ENCODE measurements around the gene IGSF9B. TPM values are rescaled to one million over a fixed set of nuclear protein-coding genes. Genes with fewer than 3 reads are reported as not detected.

The IGSF9B gene
- total RNA-seq, 1 donor from 2014 or later: 41.7 TPM

- ATAC-seq (no peak), DNase-seq (ENCODE audit: missing footprints) (peak; percentile 44)
- intact Hi-C loops (cut with DNase I): loop anchor here (2.0 kb wide), 1 partner anchor 29 kb away; the partner anchor contains the start of gene IGSF9B
Observed at GRCh38 chr11:133985981-133986944, 29.5 kb upstream of the IGSF9B start.

DNA sequence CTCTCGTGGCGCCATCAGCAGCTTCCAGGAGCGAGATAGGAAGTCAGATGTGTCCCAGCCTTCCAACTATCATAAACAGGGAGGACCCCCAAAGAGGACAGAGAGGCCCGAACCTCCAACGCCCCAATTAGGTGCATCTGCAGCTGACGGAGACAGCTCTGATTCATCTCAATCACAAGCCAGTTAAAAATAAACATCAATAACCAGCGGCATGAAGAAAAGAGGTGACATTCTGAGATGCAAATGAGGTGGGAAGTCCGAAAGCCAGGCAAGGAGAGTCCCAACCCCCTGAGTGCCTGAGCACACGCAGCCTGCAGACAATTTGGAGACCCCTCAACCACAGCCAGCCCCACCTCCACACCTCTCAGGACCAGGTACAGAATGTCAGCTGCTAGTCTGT, 28.1 kb upstream of the IGSF9B start:
- no peak for ATAC-seq
- intact Hi-C loops (cut with DNase I): loop anchor here (2.0 kb wide), 1 partner anchor 28 kb away; the partner anchor contains the start of gene IGSF9B

GRCh38 chr11:133983660-133984316, 27.0 kb upstream of the IGSF9B start:
- peak; percentile 41 for DNase-seq (ENCODE audit: missing footprints)
- intact Hi-C loops (cut with DNase I): loop anchor here (2.0 kb wide), 1 partner anchor 27 kb away; the partner anchor contains the start of gene IGSF9B
- ATAC-seq: no peak

More for the DNA sequence above, 28.1 kb upstream of the IGSF9B start:
- DNase-seq (ENCODE audit: missing footprints): peak; percentile 9

GRCh38 chr11:133982876-133983275, 26.1 kb upstream of the IGSF9B start:
- no peak for ATAC-seq
- intact Hi-C loops (cut with DNase I): no loop called here

GRCh38 chr11:133982151-133982550, 25.4 kb upstream of the IGSF9B start:
- DNase-seq (ENCODE audit: missing footprints) (peak; percentile 26), ATAC-seq (no peak)
- intact Hi-C loops (cut with DNase I): no loop called here

More at GRCh38 chr11:133982876-133983275, 26.1 kb upstream of the IGSF9B start:
- DNase-seq (ENCODE audit: missing footprints): peak; percentile 43

DNA sequence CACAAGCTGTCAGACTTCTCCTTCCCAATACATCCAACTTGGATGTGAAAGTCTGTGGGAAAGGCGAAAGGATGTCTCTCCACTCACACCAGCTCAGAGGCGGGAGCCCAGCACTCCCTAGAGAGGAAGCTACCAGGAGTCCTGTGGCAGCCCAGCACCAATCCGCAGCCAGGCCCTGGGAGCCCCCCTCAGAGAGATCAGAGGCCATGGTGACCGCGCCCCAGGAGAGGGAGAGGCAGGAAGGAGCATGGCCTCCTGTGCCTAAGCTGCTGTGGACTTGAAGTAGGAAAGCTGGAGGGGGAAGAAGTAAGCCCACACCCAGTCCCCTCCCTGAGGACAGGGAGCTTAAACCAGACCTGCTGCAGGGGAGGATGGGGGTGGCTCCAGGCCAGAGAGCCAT, 24.4 kb upstream of the IGSF9B start:
- DNase-seq (ENCODE audit: missing footprints) (peak; percentile 74), ATAC-seq (no peak)
- intact Hi-C loops (cut with DNase I): no loop called here

GRCh38 chr11:133980665-133981064, 23.9 kb upstream of the IGSF9B start:
- peak; percentile 9 for DNase-seq (ENCODE audit: missing footprints)
- intact Hi-C loops (cut with DNase I): no loop called here
- ATAC-seq: no peak

GRCh38 chr11:133978794-133979193, 22.0 kb upstream of the IGSF9B start:
- peak; percentile 23 for DNase-seq (ENCODE audit: missing footprints)
- ATAC-seq: no peak
- intact Hi-C loops (cut with DNase I): no loop called here

GRCh38 chr11:133977067-133977677, 20.4 kb upstream of the IGSF9B start:
- no peak for ATAC-seq
- intact Hi-C loops (cut with DNase I): no loop called here
- DNase-seq (ENCODE audit: missing footprints): peak; percentile 21

DNA sequence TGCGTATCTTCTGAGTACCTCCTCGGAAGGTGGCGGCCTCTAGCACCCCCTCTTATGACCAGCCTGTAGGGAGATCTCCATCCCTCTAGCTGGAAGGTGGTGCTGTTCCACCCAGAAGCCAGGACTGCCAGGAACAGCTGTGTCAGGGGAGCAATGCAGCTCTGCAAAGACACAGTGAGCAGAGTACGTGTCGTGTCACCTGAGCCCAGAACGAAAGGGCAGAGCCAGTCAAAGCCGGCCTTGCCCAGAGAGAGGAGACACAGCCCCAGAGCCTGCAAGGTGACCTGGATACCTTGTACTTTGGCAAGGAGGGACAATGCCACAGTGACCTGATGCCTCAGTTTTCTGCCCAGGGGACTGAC, 18.7 kb upstream of the IGSF9B start:
- intact Hi-C loops (cut with DNase I): no loop called here
- no peak for ATAC-seq

GRCh38 chr11:133974836-133975487, 18.2 kb upstream of the IGSF9B start:
- DNase-seq (ENCODE audit: missing footprints) (peak; percentile 23), ATAC-seq (no peak)
- intact Hi-C loops (cut with DNase I): no loop called here

More for the DNA sequence above, 18.7 kb upstream of the IGSF9B start:
- no peak for DNase-seq (ENCODE audit: missing footprints)

- ATAC-seq (no peak), DNase-seq (ENCODE audit: missing footprints) (peak; percentile 67)
- intact Hi-C loops (cut with DNase I): no loop called here
Observed at GRCh38 chr11:133971881-133972280, 15.1 kb upstream of the IGSF9B start.

DNA sequence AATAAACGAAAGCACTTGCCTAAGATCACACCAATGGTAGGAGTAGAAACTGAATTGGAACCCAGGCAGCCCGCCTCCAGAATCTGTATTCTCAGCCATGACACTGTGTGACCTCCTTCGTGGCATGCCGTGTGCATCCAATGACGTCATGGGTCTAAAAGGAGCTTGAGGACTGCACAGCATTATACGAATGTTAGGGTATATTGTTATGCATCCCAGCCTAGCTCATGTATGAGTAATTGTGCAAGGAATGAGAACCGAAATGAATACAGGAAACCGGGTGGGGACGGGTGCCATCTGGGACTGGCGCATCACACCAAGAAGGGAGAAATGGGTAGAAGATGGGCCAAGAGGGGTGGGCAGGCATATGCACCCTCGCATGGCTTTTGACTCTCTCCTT, 12.3 kb upstream of the IGSF9B start:
- intact Hi-C loops (cut with DNase I): no loop called here
- DNase-seq (ENCODE audit: missing footprints): peak; percentile 7
- no peak for ATAC-seq

DNA sequence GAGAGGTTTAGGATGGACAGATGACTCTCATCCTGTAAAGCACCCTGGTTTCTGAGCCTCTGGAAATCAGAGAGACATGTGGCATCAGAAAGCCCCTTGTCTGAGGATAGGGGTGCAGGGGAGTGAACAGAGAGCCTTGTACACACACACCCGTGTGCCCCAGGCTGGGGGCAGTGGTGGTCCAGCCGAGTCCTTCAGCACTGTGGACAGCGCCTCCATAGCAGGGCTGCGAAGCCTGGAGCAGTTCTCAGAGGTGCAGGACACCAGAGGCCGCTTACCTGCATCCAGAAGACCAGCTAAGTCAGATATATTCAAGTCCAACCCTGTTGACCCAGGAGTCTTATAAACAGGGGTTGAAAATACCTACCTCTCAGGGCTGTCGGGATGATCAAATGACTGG, 11.5 kb upstream of the IGSF9B start:
- intact Hi-C loops (cut with DNase I): no loop called here
- DNase-seq (ENCODE audit: missing footprints) (peak; percentile 16), ATAC-seq (peak; percentile 37)

- intact Hi-C loops (cut with DNase I): loop anchor here (2.0 kb wide), 1 partner anchor 77 kb away; no protein-coding TSS in a partner anchor
- peak; percentile 65 for DNase-seq (ENCODE audit: missing footprints)
- no peak for ATAC-seq
Observed at GRCh38 chr11:133967599-133968238, 11.0 kb upstream of the IGSF9B start.

DNA sequence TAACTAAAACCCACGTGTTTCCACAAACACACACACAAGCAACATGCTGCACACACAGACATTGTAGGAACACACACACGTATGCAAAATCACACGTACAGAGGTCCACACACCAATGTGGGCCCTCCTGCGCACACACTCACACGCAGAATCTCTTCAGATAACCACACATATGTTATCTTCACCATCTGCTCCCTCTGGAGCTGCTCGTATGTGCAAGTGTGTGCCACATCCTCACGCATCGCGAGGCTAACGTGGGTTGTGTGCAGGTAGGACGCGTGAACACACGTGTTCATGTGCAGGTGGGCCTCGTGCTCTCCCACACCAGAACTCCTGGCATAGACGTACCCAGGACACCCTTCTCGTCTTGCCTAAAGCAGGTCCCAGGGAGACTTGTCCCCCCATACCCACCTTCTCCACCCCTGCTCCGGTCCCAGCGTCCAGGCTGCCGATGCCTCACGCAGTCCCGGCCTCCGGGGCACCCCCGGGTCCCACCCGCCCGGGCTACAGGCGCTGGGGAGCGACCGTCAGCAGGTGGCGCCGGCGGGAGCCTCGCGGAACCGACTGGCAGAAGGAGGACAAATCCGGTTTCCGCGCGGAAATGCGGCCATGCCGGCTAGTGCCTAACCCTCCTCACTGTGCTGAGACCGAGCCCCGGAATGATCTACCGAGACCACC, 10.3 kb upstream of the IGSF9B start:
- ATAC-seq (peak; percentile 71), DNase-seq (ENCODE audit: missing footprints) (peak; percentile 81)
- intact Hi-C loops (cut with DNase I): loop anchor here (2.0 kb wide), 1 partner anchor 78 kb away; no protein-coding TSS in a partner anchor

GRCh38 chr11:133966172-133966651, 9.4 kb upstream of the IGSF9B start:
- intact Hi-C loops (cut with DNase I): loop anchor here (2.0 kb wide), 1 partner anchor 79 kb away; no protein-coding TSS in a partner anchor
- peak; percentile 21 for DNase-seq (ENCODE audit: missing footprints)
- no peak for ATAC-seq

Measured in Right ventricle myocardium inferior (tissue), 1 donor.